Peyer's patch (tissue), 4 donors: ENCODE measurements around the gene SLC38A4. TPM values are rescaled to one million over a fixed set of nuclear protein-coding genes. Genes with fewer than 3 reads are reported as not detected.

Experiments used
- DNase-seq, 3 donors: peaks; one replicate each; pipeline ENCODE4 v3.0.0-alpha.2; 2017 to 2019
- H3K27ac ChIP-seq, 4 donors: fragments of 200-600 bp; sonication (generic); one replicate each; pipeline ENCODE4 v1.5.1; 2016 to 2019
- H3K27me3 ChIP-seq, 2 donors: fragments of 200-600 bp; sonication (generic); one replicate each; pipeline ENCODE4 v1.5.1; 2019
- H3K36me3 ChIP-seq, 3 donors: fragments of 200-600 bp; sonication (generic); one replicate each; pipeline ENCODE4 v1.5.1; 2016 to 2019
- H3K4me1 ChIP-seq, 4 donors: fragments of 200-600 bp; sonication (generic); one replicate each; pipeline ENCODE4 v1.5.1; 2016 to 2019
- H3K4me3 ChIP-seq, 4 donors: fragments of 200-600 bp; sonication (generic); 1 replicate in 3 of 4; 2 replicates in 1 of 4; pipeline ENCODE4 v1.5.1; 2016 to 2019; ENCODE audit warnings: mild to moderate bottlenecking in 1 of 4
- H3K9me3 ChIP-seq, 4 donors: fragments of 200-600 bp; sonication (generic); one replicate each; pipeline ENCODE4 v1.5.1; 2016 to 2019; ENCODE audit warnings: mild to moderate bottlenecking in 1 of 4
- POLR2A ChIP-seq, 2 donors: fragments of 450-650 bp; IDR thresholded peaks; one replicate each; pipeline ENCODE4 v1.5.1; 2017; ENCODE audit warnings: antibody characterized with exemption in 2 of 2, mild to moderate bottlenecking in 2 of 2, moderate library complexity in 2 of 2
- total RNA-seq, 4 donors: library from RNA; depleted of rRNA; stranded (reverse); fragments of >200 nt; gene quantifications; one replicate each; pipeline ENCODE4 v1.1.0, GENCODE V29; 2016
- TF ChIP-seq, protein P1 (sequence below), 6 experiments: fragments of 450-650 bp in 4 of 6; fragments of 200-600 bp in 2 of 6; sonication (generic) in 1 of 6; IDR thresholded peaks; one replicate each; pipeline ENCODE4 v1.5.1; 2017 to 2019; ENCODE audit warnings: antibody characterized with exemption in 6 of 6, mild to moderate bottlenecking in 3 of 6, moderate library complexity in 1 of 6

Gene SLC38A4
- total RNA-seq, 4 donors from 2014 or later: 0.18 to 18.6 (median 1.1) TPM; not detected in 1

DNA sequence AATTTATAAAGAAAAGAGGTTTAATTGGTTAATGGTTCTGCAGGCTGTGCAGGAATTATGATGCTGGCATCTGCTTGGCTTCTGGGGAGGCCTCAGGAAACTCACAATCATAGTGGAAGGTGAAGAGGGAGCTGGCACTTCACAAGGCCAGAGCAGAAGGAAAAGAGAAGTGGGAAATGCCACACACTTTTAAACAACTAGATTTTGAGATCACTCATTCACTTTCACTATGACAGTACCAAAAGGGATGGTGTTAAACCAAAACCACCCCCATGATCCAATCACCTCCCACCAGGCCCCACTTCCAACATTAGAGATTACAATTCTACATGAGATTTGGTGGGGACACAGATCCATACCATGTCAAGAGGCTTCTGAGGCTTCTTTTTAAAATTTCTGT, 62.6 kb downstream of the SLC38A4 start:
- TF ChIP-seq POLR2A (IDR thresholded peaks at IDR 0.05): no peak
- TF ChIP-seq, protein P1, sequence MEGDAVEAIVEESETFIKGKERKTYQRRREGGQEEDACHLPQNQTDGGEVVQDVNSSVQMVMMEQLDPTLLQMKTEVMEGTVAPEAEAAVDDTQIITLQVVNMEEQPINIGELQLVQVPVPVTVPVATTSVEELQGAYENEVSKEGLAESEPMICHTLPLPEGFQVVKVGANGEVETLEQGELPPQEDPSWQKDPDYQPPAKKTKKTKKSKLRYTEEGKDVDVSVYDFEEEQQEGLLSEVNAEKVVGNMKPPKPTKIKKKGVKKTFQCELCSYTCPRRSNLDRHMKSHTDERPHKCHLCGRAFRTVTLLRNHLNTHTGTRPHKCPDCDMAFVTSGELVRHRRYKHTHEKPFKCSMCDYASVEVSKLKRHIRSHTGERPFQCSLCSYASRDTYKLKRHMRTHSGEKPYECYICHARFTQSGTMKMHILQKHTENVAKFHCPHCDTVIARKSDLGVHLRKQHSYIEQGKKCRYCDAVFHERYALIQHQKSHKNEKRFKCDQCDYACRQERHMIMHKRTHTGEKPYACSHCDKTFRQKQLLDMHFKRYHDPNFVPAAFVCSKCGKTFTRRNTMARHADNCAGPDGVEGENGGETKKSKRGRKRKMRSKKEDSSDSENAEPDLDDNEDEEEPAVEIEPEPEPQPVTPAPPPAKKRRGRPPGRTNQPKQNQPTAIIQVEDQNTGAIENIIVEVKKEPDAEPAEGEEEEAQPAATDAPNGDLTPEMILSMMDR (IDR thresholded peaks at IDR 0.05): no peak
- no peak overlapping the region for H3K27ac ChIP-seq
- no peaks in the 10 kb centered on the region for H3K4me1 ChIP-seq
- no peak overlapping the region for H3K4me3 ChIP-seq
- no peaks in the 10 kb centered on the region for H3K36me3 ChIP-seq
- no peak for DNase-seq
- H3K9me3 ChIP-seq: no peaks in the 10 kb centered on the region
- no peaks in the 10 kb centered on the region for H3K27me3 ChIP-seq

DNA sequence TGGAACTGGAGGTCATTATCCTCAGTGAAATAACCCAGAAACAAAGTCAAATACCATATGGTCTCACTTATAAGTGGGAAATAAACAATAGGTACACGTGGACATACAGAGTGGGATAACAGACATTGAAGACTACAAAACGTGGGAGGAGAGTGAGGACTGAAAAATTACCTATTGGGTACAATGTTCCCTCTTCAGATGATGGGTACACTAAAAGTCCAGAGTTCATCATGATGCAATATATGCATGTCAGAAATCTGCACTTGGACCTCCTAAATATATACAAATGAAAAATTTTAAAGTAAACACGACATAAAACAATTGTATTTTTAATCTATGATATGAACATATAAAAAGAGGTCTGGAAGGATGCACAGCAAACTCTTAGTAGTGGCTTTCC, 71.2 kb downstream of the SLC38A4 start:
- no peaks in the 10 kb centered on the region for H3K27me3 ChIP-seq
- H3K4me1 ChIP-seq: no peaks in the 10 kb centered on the region
- H3K36me3 ChIP-seq: no peaks in the 10 kb centered on the region
- DNase-seq: no peak
- H3K4me3 ChIP-seq: no peak overlapping the region
- H3K27ac ChIP-seq: no peak overlapping the region
- TF ChIP-seq, protein P1 (IDR thresholded peaks at IDR 0.05): no peak
- no peak for TF ChIP-seq POLR2A (IDR thresholded peaks at IDR 0.05)
- H3K9me3 ChIP-seq: no peaks in the 10 kb centered on the region

DNA sequence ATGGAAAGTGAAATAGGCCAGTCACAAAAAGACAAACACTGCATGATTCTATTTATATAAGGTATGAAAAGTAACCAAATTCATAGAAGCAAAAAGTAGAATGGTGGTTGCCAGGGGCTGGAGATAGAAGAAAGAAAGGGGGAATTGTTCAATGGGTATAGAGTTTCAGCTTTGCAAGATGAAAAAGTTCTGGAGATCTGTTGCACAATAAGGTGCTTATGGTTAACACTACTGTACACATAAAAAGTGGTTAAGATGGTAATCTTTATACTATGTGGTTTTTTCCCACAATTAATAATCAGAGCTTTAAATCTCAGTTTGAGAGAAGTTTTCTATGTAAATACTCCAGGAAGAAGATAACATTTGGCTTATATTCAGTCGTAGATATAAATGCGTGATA, 73.4 kb downstream of the SLC38A4 start:
- no peaks in the 10 kb centered on the region for H3K4me1 ChIP-seq
- no peak overlapping the region for H3K27ac ChIP-seq
- H3K36me3 ChIP-seq: no peaks in the 10 kb centered on the region
- no peaks in the 10 kb centered on the region for H3K9me3 ChIP-seq
- DNase-seq: no peak
- H3K4me3 ChIP-seq: no peak overlapping the region
- H3K27me3 ChIP-seq: no peaks in the 10 kb centered on the region
- TF ChIP-seq POLR2A (IDR thresholded peaks at IDR 0.05): no peak
- TF ChIP-seq, protein P1 (IDR thresholded peaks at IDR 0.05): no peak

DNA sequence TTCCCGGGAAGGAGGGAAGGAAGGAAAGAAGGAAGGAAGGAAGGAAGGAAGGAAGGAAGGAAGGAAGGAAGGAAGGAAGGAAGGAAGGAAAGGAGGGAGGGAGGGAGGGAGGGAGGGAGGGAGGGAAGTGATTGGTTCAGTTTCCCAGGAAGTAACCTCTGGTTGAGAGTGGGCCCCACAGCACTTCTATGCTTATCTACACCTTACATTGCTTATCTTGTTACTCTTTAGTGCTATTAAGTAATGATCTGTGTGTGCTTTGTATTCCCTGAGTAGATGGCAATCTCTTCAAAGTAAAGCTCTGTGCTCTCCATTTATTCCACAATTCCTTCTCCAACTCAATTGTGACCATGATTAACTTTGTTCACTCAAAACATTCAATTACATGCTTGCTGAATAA, 74.6 kb downstream of the SLC38A4 start:
- Histone ChIP-seq H3K9me3 (no peaks in the 10 kb centered on the region), H3K4me3 (no peak overlapping the region), H3K27ac (no peak overlapping the region), H3K36me3 (no peaks in the 10 kb centered on the region), H3K4me1 (no peaks in the 10 kb centered on the region), H3K27me3 (no peaks in the 10 kb centered on the region)
- TF ChIP-seq, protein P1 (IDR thresholded peaks at IDR 0.05): no peak
- TF ChIP-seq POLR2A (IDR thresholded peaks at IDR 0.05): no peak
- DNase-seq: no peak

DNA sequence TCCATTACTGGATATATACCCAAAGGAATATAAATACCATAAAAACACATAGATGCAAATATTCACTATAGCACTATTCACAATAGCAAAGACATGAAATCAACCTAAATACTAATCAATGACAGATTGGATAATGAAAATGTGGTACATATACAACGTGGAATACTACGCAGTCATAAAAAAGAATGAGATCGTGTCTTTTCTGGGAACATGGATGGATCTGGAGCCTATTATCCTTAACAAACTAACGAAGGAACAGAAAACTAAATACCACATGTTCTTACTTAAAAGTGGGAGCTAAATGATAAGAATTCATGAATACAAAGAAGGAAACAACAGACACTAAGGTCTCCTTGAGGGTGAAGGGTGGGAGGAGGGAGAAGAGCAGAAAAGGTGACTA, 76.5 kb downstream of the SLC38A4 start:
- Histone ChIP-seq H3K36me3 (no peaks in the 10 kb centered on the region), H3K4me1 (no peaks in the 10 kb centered on the region), H3K27me3 (no peaks in the 10 kb centered on the region), H3K4me3 (no peak overlapping the region), H3K9me3 (no peaks in the 10 kb centered on the region), H3K27ac (no peak overlapping the region)
- DNase-seq: no peak
- no peak for TF ChIP-seq POLR2A (IDR thresholded peaks at IDR 0.05)
- TF ChIP-seq, protein P1 (IDR thresholded peaks at IDR 0.05): no peak

DNA sequence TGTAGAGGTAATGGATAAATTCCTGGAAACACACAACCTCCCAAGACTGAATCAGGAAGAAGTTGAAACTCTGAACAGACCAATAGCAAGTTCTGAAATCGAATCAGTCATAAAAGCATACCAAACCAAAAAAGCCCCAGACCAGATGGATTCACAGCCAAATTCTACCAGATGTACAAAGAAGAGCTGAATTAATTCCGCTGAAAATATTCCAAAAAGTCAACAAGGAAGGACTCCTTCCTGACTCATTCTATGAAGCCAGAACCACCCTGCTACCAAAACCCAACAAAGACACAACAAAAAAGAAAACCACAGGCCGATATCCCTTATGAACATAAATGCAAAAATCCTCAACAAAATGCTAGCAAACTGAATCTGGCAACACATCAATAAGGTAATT, 81.5 kb downstream of the SLC38A4 start:
- no peaks in the 10 kb centered on the region for H3K36me3 ChIP-seq
- peaks cover 0 to 3% (median 0%) of the 10 kb centered on the region in 4 donors for H3K9me3 ChIP-seq
- no peaks in the 10 kb centered on the region for H3K27me3 ChIP-seq
- TF ChIP-seq, protein P1 (IDR thresholded peaks at IDR 0.05): no peak
- no peak for TF ChIP-seq POLR2A (IDR thresholded peaks at IDR 0.05)
- no peak for DNase-seq
- no peak overlapping the region for H3K27ac ChIP-seq
- no peak overlapping the region for H3K4me3 ChIP-seq
- no peaks in the 10 kb centered on the region for H3K4me1 ChIP-seq
